CD4-positive, alpha-beta T cell (primary cell): ENCODE data around the gene MKI67. TPM values are rescaled to one million over a fixed set of nuclear protein-coding genes. Genes with fewer than 3 reads are reported as not detected.

Experiments used
- ATAC-seq: fragments of 200-7000 bp; cut with Tn5 transposase; one replicate; pipeline ENCODE4 v1.10.0; 2022; ENCODE audit warnings: mild to moderate bottlenecking; ENCODE audit not compliant: poor library complexity
- CTCF ChIA-PET: fragments of 350-600 bp; sonication (Branson Sonifier 250); formaldehyde crosslinking; loops from one replicate; lab custom pipeline; 2021; ENCODE audit warnings: antibody characterized with exemption, inconsistent platforms; lab: Charles Lee
- POLR2A ChIA-PET: fragments of 350-600 bp; sonication (Branson Sonifier 250); formaldehyde crosslinking; loops from one replicate; lab custom pipeline; 2021; ENCODE audit warnings: antibody characterized with exemption, inconsistent platforms; lab: Charles Lee
- DNase-seq, 14 experiments: peaks; one replicate each; pipeline ENCODE4 v3.0.0-alpha.2; 2013 to 2020; ENCODE audit warnings: mixed read lengths in 2 of 14
- H3K27ac ChIP-seq, 2 donors: one replicate each; pipeline versions ENCODE4 v1.5.1 to v1.7.0; 2013; ENCODE audit warnings: low read length in 2 of 2, low read depth in 1 of 2, mild to moderate bottlenecking in 1 of 2
- H3K27me3 ChIP-seq, 2 experiments: 1 replicate in 1 of 2; 2 replicates in 1 of 2; pipeline versions ENCODE4 v1.6.1 to v1.7.0; 2013; ENCODE audit warnings: low read length in 2 of 2, control low read depth in 1 of 2, mild to moderate bottlenecking in 1 of 2, moderate library complexity in 1 of 2; ENCODE audit not compliant: insufficient read depth in 2 of 2, control insufficient read depth in 1 of 2
- H3K36me3 ChIP-seq: one replicate; pipeline ENCODE4 v1.6.1; 2013; ENCODE audit warnings: low read length, control low read depth; ENCODE audit not compliant: insufficient read depth
- H3K4me1 ChIP-seq: one replicate; pipeline ENCODE4 v1.6.1; 2013; ENCODE audit warnings: low read length, control low read depth; ENCODE audit not compliant: insufficient read depth
- H3K4me3 ChIP-seq: one replicate; pipeline ENCODE4 v1.5.1; 2013; ENCODE audit warnings: mild to moderate bottlenecking, low read length, moderate library complexity
- H3K9me3 ChIP-seq, 2 experiments: 1 replicate in 1 of 2; 2 replicates in 1 of 2; pipeline versions ENCODE4 v1.6.1 to v1.7.0; 2013; ENCODE audit warnings: low read length in 2 of 2, mild to moderate bottlenecking in 2 of 2, control low read depth in 1 of 2, moderate library complexity in 1 of 2; ENCODE audit not compliant: control insufficient read depth in 1 of 2, insufficient read depth in 1 of 2
- H3K27ac Mint-ChIP-seq: one replicate; pipeline ENCODE4 v1.8.0; 2020; ENCODE audit warnings: mixed read lengths
- H3K27me3 Mint-ChIP-seq: one replicate; pipeline ENCODE4 v1.8.0; 2021; ENCODE audit warnings: mixed read lengths
- H3K36me3 Mint-ChIP-seq: one replicate; pipeline ENCODE4 v1.8.0; 2021; ENCODE audit warnings: low read depth, mixed read lengths
- H3K4me1 Mint-ChIP-seq: one replicate; pipeline ENCODE4 v1.8.0; 2021; ENCODE audit warnings: low read depth, mixed read lengths
- H3K4me3 Mint-ChIP-seq: one replicate; pipeline ENCODE4 v1.8.0; 2020; ENCODE audit warnings: mild to moderate bottlenecking, mixed read lengths
- H3K9me3 Mint-ChIP-seq: one replicate; pipeline ENCODE4 v1.8.0; 2020; ENCODE audit warnings: mixed read lengths
- CTCF ChIP-seq: fragments of 200-600 bp; IDR thresholded peaks from one replicate; pipeline ENCODE4 v1.8.0; 2022; ENCODE audit warnings: antibody characterized with exemption, mild to moderate bottlenecking
- intact Hi-C, 2 experiments: fragments of 100-400 bp; cut with DNase I in 1 of 2; cut with micrococcal nuclease in 1 of 2; formaldehyde crosslinking; loops; one replicate each; pipeline versions ENCODE4 v1.15.1 to v1.9.0; 2023 to 2025; cut with DNase I, micrococcal nuclease
- total RNA-seq, 174 experiments: library from RNA in 2 of 174; stranded (reverse) in 2 of 174; gene quantifications; one replicate each; pipeline ENCODE4 v1.2.3 and lab custom pipeline; 2021 to 2026

Gene MKI67
- total RNA-seq, 2 experiments from 2014 or later: 0.92 to 1.2 TPM

- H3K9me3 Mint-ChIP-seq: no peaks in the 10 kb centered on the region
- H3K4me3 ChIP-seq: no peak overlapping the region
- no peak overlapping the region for H3K4me3 Mint-ChIP-seq
- H3K9me3 ChIP-seq: no peaks in the 10 kb centered on the region
- H3K27ac Mint-ChIP-seq: no peak overlapping the region
- TF ChIP-seq CTCF: no peak
- no peak overlapping the region for H3K27ac ChIP-seq
- DNase-seq (no peak), ATAC-seq (no peak)
- no peaks in the 10 kb centered on the region for H3K36me3 ChIP-seq
- H3K36me3 Mint-ChIP-seq: no peaks in the 10 kb centered on the region
- CTCF ChIA-PET: no interaction called here
- H3K4me1 Mint-ChIP-seq: no peaks in the 10 kb centered on the region
- intact Hi-C loops: no loop called here
- POLR2A ChIA-PET: no interaction called here
- H3K4me1 ChIP-seq: no peaks in the 10 kb centered on the region
- peaks cover 0 to under 1% of the 10 kb centered on the region in 2 experiments for H3K27me3 ChIP-seq
- peaks cover 6% of the 10 kb centered on the region for H3K27me3 Mint-ChIP-seq
Measured at GRCh38 chr10:128163701-128164100, 37.5 kb upstream of the MKI67 start.

GRCh38 chr10:128161031-128161430, 34.8 kb upstream of the MKI67 start:
- DNase-seq (no peak), ATAC-seq (no peak)
- Mint-ChIP-seq H3K36me3 (no peaks in the 10 kb centered on the region), H3K4me3 (no peak overlapping the region), H3K9me3 (no peaks in the 10 kb centered on the region), H3K27ac (no peak overlapping the region), H3K4me1 (no peaks in the 10 kb centered on the region), H3K27me3 (peaks cover 4% of the 10 kb centered on the region)
- TF ChIP-seq CTCF: no peak
- intact Hi-C loops: no loop called here
- no peaks in the 10 kb centered on the region for H3K9me3 ChIP-seq
- no peaks in the 10 kb centered on the region for H3K36me3 ChIP-seq
- POLR2A ChIA-PET: interaction anchor here (1.1 kb wide), 1 partner anchor 21 kb away, joined by 4 read pairs; no protein-coding TSS in a partner anchor
- H3K4me1 ChIP-seq: no peaks in the 10 kb centered on the region
- H3K4me3 ChIP-seq: no peak overlapping the region
- no peak overlapping the region for H3K27ac ChIP-seq
- H3K27me3 ChIP-seq: no peaks in the 10 kb centered on the region
- CTCF ChIA-PET: no interaction called here

- no peak for ATAC-seq
- ChIA-PET CTCF (no interaction called here), POLR2A (interaction anchor here (1.1 kb wide), 1 partner anchor 21 kb away, joined by 4 read pairs; no protein-coding TSS in a partner anchor)
- no peaks in the 10 kb centered on the region for H3K36me3 Mint-ChIP-seq
- intact Hi-C loops: no loop called here
- no peaks in the 10 kb centered on the region for H3K9me3 Mint-ChIP-seq
- no peak for TF ChIP-seq CTCF
- DNase-seq: no peak
- Histone ChIP-seq H3K27ac (no peak overlapping the region), H3K9me3 (no peaks in the 10 kb centered on the region), H3K4me1 (no peaks in the 10 kb centered on the region), H3K27me3 (no peaks in the 10 kb centered on the region), H3K36me3 (no peaks in the 10 kb centered on the region), H3K4me3 (no peak overlapping the region)
- H3K27ac Mint-ChIP-seq: no peak overlapping the region
- H3K4me3 Mint-ChIP-seq: no peak overlapping the region
- H3K27me3 Mint-ChIP-seq: peaks cover 4% of the 10 kb centered on the region
- no peaks in the 10 kb centered on the region for H3K4me1 Mint-ChIP-seq
Measured at GRCh38 chr10:128160297-128160711, 34.1 kb upstream of the MKI67 start.
